NCI-H345 (cell line): ENCODE results near the gene GPS1.
A peak's percentile ranks its signal among the peaks of the same experiment; 100 is the strongest.

Experiments used
- DNase-seq: peaks from one replicate; lab custom pipeline; 2025; lab: John Stamatoyannopoulos, UW

GPS1 gene

DNA sequence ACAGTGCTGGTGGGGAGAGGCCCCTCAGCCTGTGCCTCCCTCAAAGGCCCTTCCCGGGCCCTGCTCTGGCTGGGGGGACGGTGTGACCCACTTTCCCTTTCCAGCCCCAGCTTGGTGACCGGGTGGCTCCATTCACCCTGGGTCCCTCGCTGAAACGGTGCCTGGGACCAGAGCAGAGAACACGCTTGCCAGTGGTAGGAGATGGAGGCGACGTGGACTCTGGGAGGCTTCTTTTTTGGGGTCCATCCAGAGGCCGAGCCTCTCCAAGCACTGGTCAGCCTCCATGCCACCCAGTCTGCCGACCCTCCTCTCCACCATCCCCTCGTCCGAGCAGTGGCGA lies 36.8 kb upstream of the GPS1 start:
- no peak for DNase-seq

DNA sequence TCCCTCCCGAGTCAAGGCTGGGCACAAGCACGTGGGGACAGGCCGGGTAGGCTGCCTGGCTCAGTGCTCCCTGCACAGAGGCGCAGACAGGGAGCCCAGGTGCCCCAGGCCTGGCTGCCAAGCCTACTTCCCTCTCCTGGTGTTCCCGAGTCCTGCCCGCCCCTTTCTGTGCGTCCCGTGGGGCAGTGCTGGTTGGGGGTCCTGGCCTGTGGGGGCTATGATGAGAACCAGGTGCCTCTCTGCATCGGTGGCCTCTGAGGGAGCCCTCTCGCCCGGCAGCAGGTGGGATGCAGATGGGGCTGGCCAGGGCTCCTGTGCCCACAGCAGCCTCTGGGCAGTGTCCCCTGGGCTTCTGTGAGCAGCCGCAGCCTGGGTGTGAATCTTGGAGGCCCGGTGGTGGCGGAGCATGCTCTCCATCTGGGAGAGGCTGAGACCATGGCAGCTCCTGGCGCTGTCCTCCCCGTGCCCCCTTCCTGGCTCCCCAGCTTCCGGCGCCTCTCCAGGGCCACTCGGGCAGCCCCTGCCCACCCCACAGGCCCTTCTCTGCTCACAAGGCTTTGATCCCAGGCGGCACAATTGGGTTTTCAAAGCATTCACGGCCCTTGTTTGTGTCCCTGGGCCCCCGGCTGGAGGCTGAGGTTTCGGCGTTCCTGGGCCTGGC lies 36.3 kb upstream of the GPS1 start:
- no peak for DNase-seq

- no peak for DNase-seq
Observed at GRCh38 chr17:82016061-82016874, 35.4 kb upstream of the GPS1 start.

DNA sequence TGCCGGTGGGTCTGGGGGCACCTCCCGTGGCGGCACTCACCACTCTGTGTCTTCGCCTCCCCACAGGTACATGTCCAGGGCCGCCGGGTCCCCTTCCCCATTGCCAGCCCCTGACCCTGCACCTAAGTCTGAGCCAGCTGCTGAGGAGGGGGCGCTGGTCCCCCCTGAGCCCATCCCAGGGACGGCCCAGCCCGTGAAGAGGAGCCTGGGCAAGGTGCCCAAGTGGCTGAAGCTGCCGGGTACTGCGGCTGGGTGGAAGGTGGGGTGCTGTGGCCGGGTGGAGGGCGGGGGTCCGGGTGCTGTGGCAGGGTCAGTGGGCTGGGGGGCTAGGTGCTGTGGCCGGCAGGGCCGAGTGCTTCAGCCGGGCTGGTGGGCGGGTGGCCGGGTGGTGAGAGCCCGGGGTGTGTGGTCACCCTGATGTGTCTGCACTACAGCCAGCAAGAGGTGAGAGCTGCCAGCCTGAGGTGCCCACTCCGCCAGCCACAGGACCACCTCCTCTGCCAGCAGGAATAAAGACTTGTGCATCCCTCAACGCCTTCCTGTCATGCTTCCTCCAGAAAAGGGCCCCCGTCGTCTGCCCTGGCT lies 34.7 kb upstream of the GPS1 start:
- no peak for DNase-seq

- DNase-seq = no peak
Observed at GRCh38 chr17:82017612-82018151, 34.0 kb upstream of the GPS1 start.

GRCh38 chr17:82018152-82018988 lies 33.3 kb upstream of the GPS1 start:
- peak; percentile 64 for DNase-seq

GRCh38 chr17:82018989-82019689 lies 32.6 kb upstream of the GPS1 start:
- no peak for DNase-seq

DNA sequence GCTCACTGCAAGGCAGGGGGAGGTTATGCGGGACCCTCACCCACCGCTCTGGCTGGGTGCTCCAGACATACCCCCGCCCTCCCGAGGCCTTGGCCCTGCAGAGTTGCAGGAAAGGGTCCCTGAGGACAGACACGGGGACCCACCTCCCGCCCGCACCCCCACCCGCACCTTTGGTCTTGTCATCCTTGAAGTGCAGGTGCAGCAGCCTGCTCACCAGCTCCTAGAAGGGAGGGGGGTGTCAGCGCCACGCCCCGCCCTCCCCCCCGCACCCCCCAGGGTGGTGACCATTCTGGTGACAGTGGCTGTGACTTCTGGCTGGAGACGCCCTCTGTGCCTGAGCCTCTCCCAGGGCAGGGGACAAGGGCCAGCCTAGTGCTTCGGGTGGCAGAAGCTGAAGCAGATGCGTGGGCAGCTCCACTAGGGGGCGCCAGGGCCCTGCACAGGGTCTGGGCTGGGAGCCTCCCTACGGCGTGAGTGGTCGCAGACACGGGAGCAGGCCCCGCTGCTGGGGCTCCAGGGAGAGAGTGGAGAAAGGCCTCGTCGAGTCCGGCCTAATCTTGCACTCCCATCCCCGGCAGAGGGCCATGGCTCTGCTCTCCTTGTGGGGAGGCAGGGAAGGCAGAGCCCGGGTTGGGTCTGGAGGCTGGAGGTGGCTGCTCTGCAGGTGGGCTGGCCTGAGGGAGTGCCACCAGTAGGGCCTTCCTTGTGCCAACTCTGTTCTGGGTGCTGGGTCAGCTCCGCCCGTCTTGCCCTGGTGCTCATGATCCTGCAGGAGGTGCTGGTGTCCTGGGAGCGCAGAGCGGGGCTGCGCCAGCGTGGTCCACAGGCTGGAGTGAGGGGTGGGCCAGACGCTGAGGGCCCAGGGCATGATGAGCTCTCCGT lies 31.8 kb upstream of the GPS1 start:
- DNase-seq = peak; percentile 56

GRCh38 chr17:82020572-82021106 lies 31.1 kb upstream of the GPS1 start:
- no peak for DNase-seq

DNA sequence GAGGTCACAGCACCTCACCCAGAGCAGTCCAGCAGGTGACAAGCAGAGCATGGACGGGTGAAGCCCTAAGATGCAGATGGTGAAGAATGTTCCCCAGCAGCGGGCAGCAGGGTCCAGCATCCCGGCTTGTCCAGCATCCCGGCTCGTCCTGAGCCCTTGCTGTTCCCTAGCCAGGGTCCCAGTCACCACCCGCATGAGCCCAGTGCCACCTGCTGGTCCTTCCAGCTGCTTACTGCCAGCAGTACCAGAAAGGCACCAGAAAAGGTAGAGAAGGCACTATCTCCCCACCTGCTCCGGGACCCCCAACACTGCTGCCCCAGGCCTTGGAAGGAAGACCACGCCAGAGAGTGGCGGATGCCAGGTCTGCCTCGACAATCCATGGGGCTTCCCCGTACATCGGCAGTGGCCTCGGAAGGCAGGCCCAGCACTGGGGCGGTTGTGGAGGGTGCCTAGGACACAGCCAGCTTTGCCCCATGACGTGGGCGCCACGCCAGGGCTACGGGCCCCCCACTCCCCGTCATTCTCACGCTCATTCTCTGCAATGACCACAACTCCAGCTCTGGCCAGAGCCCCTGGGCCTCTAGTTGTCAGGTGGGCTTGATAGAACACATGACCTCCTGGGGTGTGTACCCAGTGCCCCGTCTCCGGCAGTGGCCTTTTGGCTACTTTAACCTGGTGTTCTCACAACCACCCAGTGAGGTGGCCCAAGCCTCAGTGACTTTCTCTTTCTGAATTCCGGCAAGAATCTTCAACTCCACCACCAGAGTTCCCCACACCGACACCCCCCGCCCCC lies 30.4 kb upstream of the GPS1 start:
- peak; percentile 53 for DNase-seq

DNA sequence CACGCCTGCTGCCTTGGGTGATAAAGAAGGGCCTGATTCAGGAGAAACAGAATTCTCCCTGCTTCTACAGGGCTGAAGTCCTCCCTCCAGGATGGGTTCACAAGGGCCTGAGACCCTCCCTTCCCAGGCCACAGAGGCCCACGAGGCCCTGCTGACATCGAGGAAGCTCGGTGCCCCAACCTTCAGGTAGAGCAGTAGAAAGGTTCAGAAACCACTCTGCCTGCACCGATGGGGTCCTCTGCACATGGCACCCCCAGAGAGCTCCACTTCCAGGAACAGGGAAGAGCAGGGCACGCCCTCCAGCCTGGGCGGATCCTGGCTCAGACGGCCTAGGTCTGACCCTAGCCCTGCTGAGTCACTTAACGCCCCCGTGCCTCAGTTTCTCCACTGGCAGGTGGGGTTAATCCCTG lies 29.8 kb upstream of the GPS1 start:
- DNase-seq = no peak

GRCh38 chr17:82022310-82022980 lies 29.3 kb upstream of the GPS1 start, which contains the start of gene CENPX:
Gene CENPX, minus strand, starts transcription at chr17:82022878. Its CDS starts 17 bp downstream, at chr17:82022861.
- no peak for DNase-seq

GRCh38 chr17:82022981-82023446 lies 28.7 kb upstream of the GPS1 start, which contains the start of gene LRRC45:
Gene LRRC45, plus strand, starts transcription at chr17:82023305. Its CDS starts 339 bp downstream, at chr17:82023644.
- DNase-seq = peak; percentile 100

- peak; percentile 53 for DNase-seq
Observed at GRCh38 chr17:82023447-82024241, 28.1 kb upstream of the GPS1 start.

GRCh38 chr17:82024859-82025258 lies 26.8 kb upstream of the GPS1 start:
- no peak for DNase-seq

DNA sequence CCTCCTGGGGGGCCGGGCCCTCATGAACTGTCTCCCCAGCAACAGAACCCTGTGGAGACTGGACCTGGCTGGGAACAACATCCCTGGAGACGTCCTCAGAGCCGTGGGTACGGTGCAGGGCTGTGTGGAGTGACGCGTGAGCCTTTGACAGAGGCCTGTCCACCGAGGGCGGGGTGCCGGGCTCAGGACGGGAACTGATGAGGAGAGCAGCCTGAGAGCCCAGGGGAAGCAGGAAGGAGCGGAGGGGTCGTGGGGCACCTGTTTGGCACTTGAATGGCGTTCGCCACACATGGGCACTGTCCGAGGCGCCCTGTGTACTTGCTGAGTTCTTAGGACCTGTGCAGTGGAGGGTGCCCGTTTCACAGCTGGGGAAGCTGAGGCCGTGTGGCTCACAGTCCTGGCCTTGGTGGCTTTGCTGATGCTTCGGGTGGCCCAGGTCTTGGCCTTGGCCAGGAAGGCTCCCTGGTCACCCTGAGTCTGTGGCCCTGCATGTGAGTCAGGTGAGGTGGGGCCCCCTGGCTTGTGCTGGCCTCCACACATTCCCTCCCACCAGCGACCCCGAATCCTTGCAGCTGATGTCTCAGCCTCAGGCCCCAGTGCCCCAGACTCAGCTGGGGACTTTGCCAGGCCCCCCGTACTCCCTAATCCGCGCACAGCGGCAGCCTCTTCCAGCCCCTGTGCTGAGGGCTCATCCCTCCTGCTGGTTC lies 26.1 kb upstream of the GPS1 start:
- no peak for DNase-seq

DNA sequence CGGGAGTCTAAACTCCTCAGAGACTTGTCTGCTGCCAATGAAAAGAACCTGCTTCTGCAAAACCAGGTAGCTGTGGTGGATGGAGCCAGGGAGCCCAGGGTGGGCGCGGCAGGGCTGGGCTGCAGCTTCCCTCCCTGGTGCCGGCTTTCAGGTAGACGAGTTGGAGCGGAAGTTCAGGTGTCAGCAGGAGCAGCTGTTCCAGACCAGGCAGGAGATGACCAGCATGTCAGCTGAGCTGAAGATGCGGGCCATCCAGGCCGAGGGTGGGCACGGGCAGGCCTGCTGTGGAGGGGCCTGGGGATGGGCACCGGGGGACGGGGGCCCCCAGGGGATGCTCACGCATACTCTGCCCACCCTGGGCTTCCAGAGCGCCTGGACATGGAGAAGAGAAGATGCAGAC lies 23.5 kb upstream of the GPS1 start:
- no peak for DNase-seq
